Gastroesophageal sphincter (tissue), 3 donors: Measurements from ENCODE around the gene TTL.

Source experiments
- POLR2A ChIP-seq, 2 donors: fragments of 450-650 bp; IDR thresholded peaks; one replicate each; pipeline ENCODE4 v1.6.1; 2017; ENCODE audit warnings: antibody characterized with exemption in 2 of 2, mild to moderate bottlenecking in 2 of 2, moderate library complexity in 1 of 2
- POLR2AphosphoS5 ChIP-seq: sonication (generic); formaldehyde crosslinking; IDR thresholded peaks from one replicate; pipeline ENCODE4 v1.6.1; 2017; ENCODE audit warnings: antibody characterized with exemption
- TF ChIP-seq, protein P1 (sequence below), 4 experiments: fragments of 200-600 bp in 2 of 4; fragments of 450-650 bp in 2 of 4; sonication (generic) in 1 of 4; IDR thresholded peaks; one replicate each; pipeline ENCODE4 v1.5.1; 2017 to 2019; ENCODE audit warnings: antibody characterized with exemption in 4 of 4, mild to moderate bottlenecking in 2 of 4, moderate library complexity in 2 of 4

DNA sequence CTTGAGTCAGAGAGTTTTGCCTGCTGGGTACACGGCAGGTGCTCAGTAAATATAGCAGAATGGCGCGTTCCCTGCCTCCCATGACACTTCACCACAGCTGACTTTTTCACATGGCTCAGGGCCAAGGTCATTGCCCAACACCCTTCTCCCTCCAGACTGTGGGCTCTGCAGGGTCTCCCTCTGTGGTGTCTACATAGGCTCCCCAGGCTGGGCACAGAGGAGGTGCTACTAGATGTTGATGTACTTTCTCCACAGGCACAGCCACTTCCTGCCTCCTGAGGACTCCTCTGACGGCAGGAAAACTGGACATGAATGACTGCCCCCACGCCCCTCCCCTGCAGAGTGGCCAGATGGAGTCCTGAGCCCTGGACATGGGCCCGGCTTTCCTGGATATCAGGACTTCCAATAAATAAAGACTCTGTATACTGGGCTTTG lies 106.7 kb downstream of the TTL start:
- TF ChIP-seq, protein P1, sequence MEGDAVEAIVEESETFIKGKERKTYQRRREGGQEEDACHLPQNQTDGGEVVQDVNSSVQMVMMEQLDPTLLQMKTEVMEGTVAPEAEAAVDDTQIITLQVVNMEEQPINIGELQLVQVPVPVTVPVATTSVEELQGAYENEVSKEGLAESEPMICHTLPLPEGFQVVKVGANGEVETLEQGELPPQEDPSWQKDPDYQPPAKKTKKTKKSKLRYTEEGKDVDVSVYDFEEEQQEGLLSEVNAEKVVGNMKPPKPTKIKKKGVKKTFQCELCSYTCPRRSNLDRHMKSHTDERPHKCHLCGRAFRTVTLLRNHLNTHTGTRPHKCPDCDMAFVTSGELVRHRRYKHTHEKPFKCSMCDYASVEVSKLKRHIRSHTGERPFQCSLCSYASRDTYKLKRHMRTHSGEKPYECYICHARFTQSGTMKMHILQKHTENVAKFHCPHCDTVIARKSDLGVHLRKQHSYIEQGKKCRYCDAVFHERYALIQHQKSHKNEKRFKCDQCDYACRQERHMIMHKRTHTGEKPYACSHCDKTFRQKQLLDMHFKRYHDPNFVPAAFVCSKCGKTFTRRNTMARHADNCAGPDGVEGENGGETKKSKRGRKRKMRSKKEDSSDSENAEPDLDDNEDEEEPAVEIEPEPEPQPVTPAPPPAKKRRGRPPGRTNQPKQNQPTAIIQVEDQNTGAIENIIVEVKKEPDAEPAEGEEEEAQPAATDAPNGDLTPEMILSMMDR (IDR thresholded peaks at IDR 0.05): no peak
- TF ChIP-seq POLR2A (IDR thresholded peaks at IDR 0.05): no peak
- no peak for TF ChIP-seq POLR2AphosphoS5
